Liver (tissue), 3 donors: ENCODE measurements around the gene BSN.

Source experiments
- ATF3 ChIP-seq: IDR thresholded peaks from 2 replicates; pipeline ENCODE4 v1.6.1; 2016; ENCODE audit warnings: antibody characterized with exemption
- CTCF ChIP-seq: fragments of 150-350 bp; IDR thresholded peaks from 2 replicates; pipeline ENCODE4 v1.5.1; 2017; ENCODE audit warnings: improper control_type of control experiment, low read depth, low read length; ENCODE audit not compliant: missing input control
- EGR1 ChIP-seq, 2 donors: IDR thresholded peaks; 2 replicates each; pipeline ENCODE4 v1.6.1; 2016 to 2018; ENCODE audit warnings: antibody characterized with exemption in 2 of 2, low read depth in 2 of 2
- GABPA ChIP-seq, 2 donors: IDR thresholded peaks in 1 of 2; conservative IDR thresholded peaks in 1 of 2; 2 replicates each; pipeline ENCODE4 v1.6.1; 2016; ENCODE audit warnings: antibody characterized with exemption in 2 of 2, mild to moderate bottlenecking in 1 of 2, moderate library complexity in 1 of 2
- HNF4A ChIP-seq, 2 donors: conservative IDR thresholded peaks; 2 replicates each; pipeline ENCODE4 v1.6.1; 2016; ENCODE audit warnings: antibody characterized with exemption in 2 of 2, mild to moderate bottlenecking in 2 of 2
- HNF4G ChIP-seq: IDR thresholded peaks from 2 replicates; pipeline ENCODE4 v1.6.1; 2016; ENCODE audit warnings: antibody characterized with exemption
- JUND ChIP-seq, 2 donors: IDR thresholded peaks; 2 replicates each; pipeline ENCODE4 v1.6.1; 2016; ENCODE audit warnings: antibody characterized with exemption in 2 of 2
- MAX ChIP-seq: IDR thresholded peaks from 2 replicates; pipeline ENCODE4 v1.6.1; 2016; ENCODE audit warnings: antibody characterized with exemption
- RAD21 ChIP-seq, 2 donors: IDR thresholded peaks; 2 replicates each; pipeline ENCODE4 v1.6.1; 2016; ENCODE audit warnings: antibody characterized with exemption in 2 of 2, mild to moderate bottlenecking in 2 of 2
- REST ChIP-seq: IDR thresholded peaks from 2 replicates; pipeline ENCODE4 v1.6.1; 2016; ENCODE audit warnings: antibody characterized with exemption, mild to moderate bottlenecking
- RXRA ChIP-seq, 2 donors: IDR thresholded peaks; 2 replicates each; pipeline ENCODE4 v1.6.1; 2017 to 2018; ENCODE audit warnings: antibody characterized with exemption in 2 of 2, mild to moderate bottlenecking in 1 of 2
- TAF1 ChIP-seq: conservative IDR thresholded peaks from 2 replicates; pipeline ENCODE4 v1.6.1; 2016; ENCODE audit warnings: antibody characterized with exemption, mild to moderate bottlenecking
- YY1 ChIP-seq: IDR thresholded peaks from 2 replicates; pipeline ENCODE4 v1.6.1; 2016; ENCODE audit warnings: antibody characterized with exemption, mild to moderate bottlenecking
- ZBTB33 ChIP-seq: IDR thresholded peaks from 2 replicates; pipeline ENCODE4 v1.6.1; 2016; ENCODE audit warnings: antibody characterized with exemption
- donor health status: healthy.
- donor health status: healthy.

- TF ChIP-seq CTCF (peak; percentile 20), HNF4A (conservative IDR thresholded peaks at IDR 0.05) (peak; percentile 67 to 87), RAD21 (IDR thresholded peaks at IDR 0.05) (peak in 1 of 2 donors; percentile 1), REST (no peak), TAF1 (no peak), EGR1 (IDR thresholded peaks at IDR 0.05; ENCODE audit: low read depth in 2 of 2) (peak in 1 of 2 donors; percentile 91), GABPA (IDR thresholded peaks at IDR 0.05 in 1 of 2, conservative IDR thresholded peaks at IDR 0.05 in 1 of 2) (no peak), HNF4G (no peak), JUND (IDR thresholded peaks at IDR 0.05) (peak in 1 of 2 donors; percentile 92), RXRA (IDR thresholded peaks at IDR 0.05) (peak; percentile 51 to 93), ZBTB33 (no peak), ATF3 (no peak), MAX (peak; percentile 70), YY1 (no peak)
Observed at GRCh38 chr3:49535971-49536874, 18.1 kb upstream of the BSN start.
